Neural progenitor cell (in vitro differentiated cells): Measurements from ENCODE around the gene UGT1A1.

Source experiments
- EZH2 ChIP-seq: fragments of 200-600 bp; sonication (generic); IDR thresholded peaks from 2 replicates; pipeline ENCODE4 v1.6.1; 2017; ENCODE audit warnings: antibody characterized with exemption, mild to moderate bottlenecking, moderate library complexity
- TF ChIP-seq, protein P1 (sequence below): fragments of 200-600 bp; sonication (generic); IDR thresholded peaks from 2 replicates; pipeline ENCODE4 v1.5.1; 2017; ENCODE audit warnings: antibody characterized with exemption, mild to moderate bottlenecking

DNA sequence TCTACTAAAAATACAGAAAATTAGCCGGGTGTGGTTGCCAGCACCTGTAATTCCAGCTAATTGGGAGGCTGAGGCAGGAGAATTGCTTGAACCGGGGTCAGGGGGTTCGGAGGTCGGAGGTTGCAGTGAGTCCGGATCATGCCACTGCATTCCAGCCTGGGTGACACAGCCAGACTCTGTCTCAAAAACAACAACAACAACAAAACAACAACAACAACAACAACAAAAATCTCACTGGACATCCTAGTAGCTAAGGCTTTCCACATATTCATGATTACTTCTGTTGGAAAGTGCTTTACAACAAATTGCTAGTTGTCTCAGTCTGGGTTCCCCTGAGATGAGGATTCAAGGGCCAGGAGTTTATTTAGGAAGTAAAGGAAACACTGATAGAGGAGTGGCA lies 13.8 kb downstream of the UGT1A1 start:
- TF ChIP-seq, protein P1, sequence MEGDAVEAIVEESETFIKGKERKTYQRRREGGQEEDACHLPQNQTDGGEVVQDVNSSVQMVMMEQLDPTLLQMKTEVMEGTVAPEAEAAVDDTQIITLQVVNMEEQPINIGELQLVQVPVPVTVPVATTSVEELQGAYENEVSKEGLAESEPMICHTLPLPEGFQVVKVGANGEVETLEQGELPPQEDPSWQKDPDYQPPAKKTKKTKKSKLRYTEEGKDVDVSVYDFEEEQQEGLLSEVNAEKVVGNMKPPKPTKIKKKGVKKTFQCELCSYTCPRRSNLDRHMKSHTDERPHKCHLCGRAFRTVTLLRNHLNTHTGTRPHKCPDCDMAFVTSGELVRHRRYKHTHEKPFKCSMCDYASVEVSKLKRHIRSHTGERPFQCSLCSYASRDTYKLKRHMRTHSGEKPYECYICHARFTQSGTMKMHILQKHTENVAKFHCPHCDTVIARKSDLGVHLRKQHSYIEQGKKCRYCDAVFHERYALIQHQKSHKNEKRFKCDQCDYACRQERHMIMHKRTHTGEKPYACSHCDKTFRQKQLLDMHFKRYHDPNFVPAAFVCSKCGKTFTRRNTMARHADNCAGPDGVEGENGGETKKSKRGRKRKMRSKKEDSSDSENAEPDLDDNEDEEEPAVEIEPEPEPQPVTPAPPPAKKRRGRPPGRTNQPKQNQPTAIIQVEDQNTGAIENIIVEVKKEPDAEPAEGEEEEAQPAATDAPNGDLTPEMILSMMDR, result no peak
- TF ChIP-seq EZH2, result no peak
